HL-60 (cell line): ENCODE data around the gene PRDM1.

Experiments used
- CTCF ChIP-seq: IDR thresholded peaks from one replicate; pipeline ENCODE4 v1.5.1; 2011; ENCODE audit warnings: low read length, control low read depth, inconsistent platforms; ENCODE audit not compliant: insufficient read depth
- GABPA ChIP-seq: IDR thresholded peaks from 2 replicates; pipeline ENCODE4 v1.6.1; 2012; ENCODE audit warnings: low read depth
- POLR2AphosphoS5 ChIP-seq: IDR thresholded peaks from 2 replicates; pipeline ENCODE4 v1.6.1; 2012; ENCODE audit warnings: low read depth
- REST ChIP-seq: IDR thresholded peaks from 2 replicates; pipeline ENCODE4 v1.6.1; 2012; ENCODE audit warnings: low read depth; ENCODE audit not compliant: insufficient replicate concordance
- SPI1 ChIP-seq: IDR thresholded peaks from 2 replicates; pipeline ENCODE4 v1.6.1; 2012; ENCODE audit warnings: low read depth, mild to moderate bottlenecking, borderline replicate concordance

- TF ChIP-seq REST, result no peak
- TF ChIP-seq POLR2AphosphoS5, result no peak
- no peak for TF ChIP-seq CTCF
- no peak for TF ChIP-seq SPI1
- TF ChIP-seq GABPA, result no peak
Measured at GRCh38 chr6:106086814-106087175, 659 bp downstream of the PRDM1 start.
